Stimulated activated CD4-positive, alpha-beta T cell treated with anti-CD3 and anti-CD28 coated beads, Interleukin-1b, Interleukin-23, amount 100 ng/mL, for 24 hours (primary cell): Measurements from ENCODE around the gene TIMELESS.
"Not testable (repeated sequence)": the region's sequence is repeated elsewhere in the genome, so short reads cannot be mapped to it uniquely, and the experiment has no call there.

Source experiments
- DNase-seq, 4 experiments: peaks; one replicate each; pipeline ENCODE4 v3.0.0-alpha.2; 2020; ENCODE audit warnings: low read depth in 4 of 4, low spot score in 1 of 4

The TIMELESS gene

GRCh38 chr12:56468216-56469006 lies 19.2 kb upstream of the TIMELESS start, which contains the start of gene SPRYD4:
SPRYD4 (plus strand) TSS chr12:56468578; CDS start chr12:56468592, 14 bp downstream.
- peak; percentile 81 to 90 (median 86) for DNase-seq

- DNase-seq, result no peak
Observed at GRCh38 chr12:56462565-56462964, 13.3 kb upstream of the TIMELESS start.

DNA sequence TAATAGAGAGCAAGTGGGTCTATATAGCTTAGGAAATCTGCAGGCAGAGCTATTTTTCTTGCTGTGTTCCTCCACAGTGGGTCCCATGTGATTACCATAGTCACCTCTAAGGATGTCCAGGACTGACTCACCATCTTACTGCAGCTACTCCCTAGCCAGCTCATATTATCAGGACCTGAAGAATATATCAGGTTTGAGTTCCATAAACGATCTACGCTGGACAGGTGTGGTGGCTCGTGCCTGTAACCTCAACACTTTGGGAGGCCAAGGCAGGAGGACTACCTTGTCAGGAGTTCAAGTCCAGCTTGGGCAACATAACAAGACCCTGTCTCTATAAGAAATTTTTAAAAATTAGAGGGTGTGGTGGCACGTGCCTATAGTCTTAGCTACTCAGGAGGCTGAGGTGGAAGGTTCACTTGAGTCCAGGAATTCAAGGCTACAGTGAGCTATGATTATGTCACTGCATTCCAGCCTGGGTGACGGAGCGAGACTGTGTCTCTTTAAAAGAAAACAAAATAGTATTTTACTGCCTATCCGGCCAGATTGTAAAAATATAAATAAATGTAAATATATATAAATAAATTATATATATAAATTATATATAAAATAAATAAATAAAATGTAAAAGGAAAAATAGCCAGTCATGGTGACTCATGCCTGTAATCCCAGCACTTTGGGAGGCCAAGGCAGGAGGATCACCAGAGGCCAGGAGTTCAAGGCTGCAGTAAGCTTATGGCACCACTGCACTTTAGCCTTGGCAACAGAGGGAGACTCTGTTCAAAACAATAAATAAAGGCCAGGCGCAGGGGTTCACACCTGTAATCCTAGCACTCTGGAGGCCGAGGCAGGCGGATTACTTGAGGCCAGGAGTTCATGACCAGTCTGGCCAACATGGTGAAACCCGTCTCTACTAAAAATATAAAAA lies 12.3 kb upstream of the TIMELESS start:
- DNase-seq, result no peak

DNA sequence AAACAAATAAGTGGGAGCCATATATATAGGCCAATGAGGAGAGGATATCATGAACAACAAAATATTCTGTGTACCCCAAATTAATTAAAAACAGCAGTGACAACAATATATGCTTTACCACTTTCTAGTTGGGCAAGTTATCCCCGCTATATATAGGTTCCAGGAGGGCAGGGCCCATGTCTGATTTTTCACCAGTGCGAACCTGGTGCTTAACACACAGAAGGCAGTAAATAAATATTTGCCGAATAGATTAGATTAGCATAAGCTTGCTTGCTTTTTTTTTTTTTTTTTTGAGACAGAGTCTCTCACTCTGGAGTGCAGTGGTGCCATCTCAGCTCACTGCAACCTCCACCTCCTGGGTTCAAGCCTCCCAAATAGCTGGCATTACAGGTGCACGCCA lies 8.6 kb upstream of the TIMELESS start:
- DNase-seq, result no peak

DNA sequence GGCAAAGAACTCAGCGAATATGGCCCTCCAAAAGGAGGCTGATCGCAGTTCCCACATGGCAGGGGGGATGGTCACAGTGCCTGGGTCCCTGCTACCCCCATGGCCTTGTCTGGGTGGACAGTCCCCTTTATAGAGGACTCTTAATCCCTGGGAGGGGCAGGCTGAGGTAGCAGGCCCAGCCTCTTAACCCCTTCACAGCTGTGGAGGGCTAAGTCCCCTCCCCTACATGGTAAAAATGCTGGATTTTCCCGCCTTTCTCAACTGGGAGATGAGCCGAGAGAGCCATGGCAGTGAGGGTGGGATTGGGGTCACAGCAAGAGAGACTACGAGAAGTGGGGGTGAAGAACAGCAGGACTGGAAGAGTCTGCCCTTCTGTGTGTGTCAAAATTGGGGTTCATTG lies 5.3 kb upstream of the TIMELESS start, which contains the start of gene MIP:
Gene MIP, minus strand, starts transcription at position 101 of the 400 bp plus-strand sequence. Its CDS starts 44 bp downstream, at position 57.
- DNase-seq, result no peak

- no peak for DNase-seq
Observed at GRCh38 chr12:56451147-56451546, 1.9 kb upstream of the TIMELESS start.

DNA sequence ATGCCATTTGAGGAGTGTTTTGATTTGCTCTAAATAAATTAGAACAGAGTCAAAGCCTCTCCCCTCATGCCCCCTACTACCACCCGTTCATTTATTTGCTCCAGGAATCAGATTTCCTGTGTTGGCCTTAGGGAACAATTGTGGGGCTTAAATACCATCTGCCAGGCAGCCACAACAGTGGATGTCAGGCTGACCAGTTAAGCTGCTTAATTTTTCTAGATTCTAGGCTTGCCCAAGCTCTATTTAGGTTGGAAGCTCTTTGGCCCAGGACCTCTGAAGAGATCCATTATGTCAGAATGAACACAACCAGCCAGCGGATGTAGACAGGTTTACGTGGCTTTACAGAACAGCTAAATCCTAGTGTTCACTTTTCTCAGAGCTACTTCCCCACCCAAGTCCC lies 1.0 kb upstream of the TIMELESS start:
- no peak for DNase-seq

- DNase-seq, result no peak
Observed at GRCh38 chr12:56449622-56449984, 377 bp upstream of the TIMELESS start.

DNA sequence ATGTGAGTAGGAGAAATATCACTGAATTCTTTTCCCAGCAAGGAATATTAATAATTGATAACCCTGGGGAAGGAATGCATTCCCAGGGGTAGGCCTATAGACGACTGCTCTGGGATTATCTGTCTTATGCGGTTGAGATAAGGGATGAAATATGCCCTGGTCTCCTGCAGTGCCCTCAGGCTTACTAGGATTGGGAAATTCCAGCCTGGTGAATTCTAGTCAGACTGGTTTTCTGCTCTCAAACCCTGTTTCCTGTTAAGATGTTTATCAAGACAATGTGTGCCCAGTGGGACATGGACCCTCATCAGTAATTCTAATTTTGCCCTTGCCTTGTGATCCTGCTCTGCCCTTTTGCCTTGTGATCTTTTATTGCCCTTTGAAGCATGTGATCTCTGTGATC lies 6.0 kb downstream of the TIMELESS start:
- not testable (repeated sequence) for DNase-seq

GRCh38 chr12:56437430-56438176 lies 11.6 kb downstream of the TIMELESS start:
- DNase-seq, result no peak

- DNase-seq, result no peak
Observed at GRCh38 chr12:56434828-56435227, 14.4 kb downstream of the TIMELESS start.

- no peak for DNase-seq
Observed at GRCh38 chr12:56431850-56432249, 17.4 kb downstream of the TIMELESS start.

DNA sequence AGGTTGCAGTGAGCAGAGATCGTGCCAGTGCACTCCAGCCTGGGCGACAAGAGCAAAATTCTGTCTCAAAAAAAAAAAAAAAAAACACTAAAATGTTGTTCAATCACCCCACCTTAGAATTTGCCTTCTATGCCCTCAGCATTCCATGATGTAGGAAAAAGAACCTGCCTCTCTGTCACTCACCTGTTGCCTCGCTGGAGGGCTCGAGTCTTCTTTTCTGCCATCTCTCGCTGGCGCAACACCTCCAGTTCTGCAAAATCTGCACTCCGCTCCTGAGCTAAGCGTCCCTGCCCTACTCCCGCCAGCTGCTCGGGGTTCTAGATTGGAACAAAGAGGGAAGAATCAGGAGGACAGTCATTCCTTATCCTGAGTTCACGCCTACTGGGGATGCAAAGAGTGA lies 17.9 kb downstream of the TIMELESS start:
- DNase-seq, result no peak

- DNase-seq, result no peak
Observed at GRCh38 chr12:56425940-56426438, 23.2 kb downstream of the TIMELESS start.

DNA sequence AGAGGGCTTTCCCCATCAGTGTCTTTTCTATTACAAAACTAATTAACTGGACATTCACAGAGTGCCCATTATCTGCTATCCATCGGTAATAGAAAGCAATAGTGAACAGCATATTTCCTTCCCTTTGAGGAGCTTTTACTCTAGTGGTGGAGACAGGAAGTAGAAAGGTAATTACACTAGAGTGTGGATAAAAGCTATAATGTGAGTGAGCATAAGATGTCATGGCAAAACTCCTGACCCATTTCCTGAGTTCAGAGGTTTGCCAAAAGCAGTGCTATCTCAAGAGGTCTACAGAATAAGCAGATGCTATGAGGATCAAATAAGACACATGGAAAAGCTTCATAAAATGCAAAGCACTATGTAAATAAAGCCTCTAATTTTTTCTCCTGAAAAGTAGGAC lies 24.0 kb downstream of the TIMELESS start:
- DNase-seq, result no peak

GRCh38 chr12:56420411-56420810 lies 28.8 kb downstream of the TIMELESS start:
- DNase-seq, result no peak

GRCh38 chr12:56417739-56418138 lies 31.5 kb downstream of the TIMELESS start:
- DNase-seq, result no peak

- no peak for DNase-seq
Observed at GRCh38 chr12:56414401-56414800, 34.8 kb downstream of the TIMELESS start.

DNA sequence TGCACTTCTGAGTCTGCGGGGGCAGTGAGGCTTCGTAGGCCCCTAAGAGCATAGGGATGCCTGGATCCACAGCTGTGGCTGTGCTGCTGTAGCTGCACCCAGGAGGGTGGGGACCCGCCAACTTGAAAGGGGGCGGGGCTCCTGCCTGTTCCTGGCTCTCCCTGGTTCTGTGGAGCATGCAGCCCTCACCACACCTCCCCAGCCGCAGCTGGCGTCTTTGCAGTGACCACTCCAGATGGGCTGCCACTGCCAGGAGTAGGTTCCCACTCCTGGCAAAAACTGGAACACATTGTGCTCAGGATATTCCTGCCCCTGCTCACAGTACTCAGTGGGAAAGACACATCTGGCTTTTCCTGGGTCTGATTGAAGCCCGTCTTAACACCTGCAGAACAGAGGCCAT lies 35.8 kb downstream of the TIMELESS start:
- DNase-seq, result no peak

GRCh38 chr12:56411781-56412639 lies 37.2 kb downstream of the TIMELESS start:
- DNase-seq, result no peak
